GF-D8 (cell line): ENCODE measurements around the gene LAG3.
A peak's percentile ranks its signal among the peaks of the same experiment; 100 is the strongest.

ENCODE experiments used
- DNase-seq: peaks from one replicate; lab custom pipeline; 2025; lab: John Stamatoyannopoulos, UW

LAG3 gene

DNA sequence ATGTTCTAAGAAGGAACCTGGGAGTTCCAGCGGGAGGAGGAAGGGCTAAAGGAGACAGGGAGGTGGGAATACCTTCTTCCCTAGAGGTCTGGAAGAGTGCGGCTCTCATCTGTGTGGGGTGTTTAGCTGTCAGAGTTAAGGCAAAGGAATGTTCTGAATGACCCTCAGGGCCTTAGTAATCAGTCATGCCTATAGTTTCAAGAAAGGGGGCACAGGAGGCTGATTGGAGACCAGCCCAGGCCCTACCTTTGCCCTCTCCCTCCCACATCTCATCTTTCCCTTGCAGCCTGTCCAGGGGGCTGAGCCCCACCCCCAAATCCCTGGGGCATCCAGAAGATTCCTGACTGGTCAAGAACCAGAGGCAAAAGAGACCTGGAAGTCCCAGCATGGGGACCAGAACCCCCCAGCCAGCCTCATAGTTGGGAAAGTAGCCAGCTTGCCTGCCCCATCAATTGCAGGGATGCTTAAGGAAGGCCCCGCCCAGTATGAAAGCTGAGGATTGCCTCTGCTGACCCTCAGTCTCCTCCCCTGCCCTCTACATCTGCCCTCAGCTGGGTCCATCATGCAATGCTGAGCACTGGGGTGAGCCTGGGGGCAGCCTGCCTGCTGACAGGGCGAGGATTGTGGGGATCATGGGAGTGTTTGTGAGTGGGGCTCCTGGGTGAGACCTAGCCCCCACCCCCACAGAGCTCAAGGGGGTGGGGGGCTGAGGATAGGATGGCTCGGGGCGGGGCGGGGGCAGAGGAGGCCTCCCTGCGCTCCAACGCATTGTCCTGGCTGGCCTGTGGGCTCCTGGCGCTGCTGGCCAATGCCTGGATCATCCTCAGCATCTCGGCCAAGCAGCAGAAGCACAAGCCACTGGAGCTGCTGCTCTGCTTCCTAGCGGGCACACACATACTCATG is 51.1 kb downstream of the LAG3 start:
- DNase-seq, result no peak

DNA sequence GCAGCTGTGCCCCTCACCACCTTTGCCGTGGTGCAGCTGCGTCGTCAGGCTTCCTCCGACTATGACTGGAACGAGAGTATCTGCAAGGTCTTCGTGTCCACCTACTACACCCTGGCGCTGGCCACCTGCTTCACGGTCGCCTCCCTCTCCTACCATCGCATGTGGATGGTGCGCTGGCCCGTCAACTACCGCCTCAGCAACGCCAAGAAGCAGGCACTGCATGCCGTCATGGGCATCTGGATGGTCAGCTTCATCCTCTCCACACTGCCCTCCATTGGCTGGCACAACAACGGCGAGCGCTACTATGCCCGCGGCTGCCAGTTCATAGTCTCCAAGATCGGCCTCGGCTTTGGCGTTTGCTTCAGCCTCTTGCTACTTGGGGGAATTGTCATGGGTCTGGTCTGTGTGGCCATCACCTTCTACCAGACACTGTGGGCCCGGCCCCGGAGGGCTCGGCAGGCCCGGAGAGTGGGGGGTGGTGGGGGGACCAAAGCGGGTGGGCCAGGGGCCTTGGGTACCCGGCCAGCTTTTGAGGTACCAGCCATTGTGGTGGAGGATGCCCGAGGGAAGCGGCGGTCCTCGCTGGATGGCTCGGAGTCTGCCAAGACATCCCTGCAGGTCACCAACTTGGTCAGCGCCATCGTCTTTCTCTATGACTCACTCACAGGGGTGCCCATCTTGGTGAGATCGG is 51.9 kb downstream of the LAG3 start:
- no peak for DNase-seq

DNA sequence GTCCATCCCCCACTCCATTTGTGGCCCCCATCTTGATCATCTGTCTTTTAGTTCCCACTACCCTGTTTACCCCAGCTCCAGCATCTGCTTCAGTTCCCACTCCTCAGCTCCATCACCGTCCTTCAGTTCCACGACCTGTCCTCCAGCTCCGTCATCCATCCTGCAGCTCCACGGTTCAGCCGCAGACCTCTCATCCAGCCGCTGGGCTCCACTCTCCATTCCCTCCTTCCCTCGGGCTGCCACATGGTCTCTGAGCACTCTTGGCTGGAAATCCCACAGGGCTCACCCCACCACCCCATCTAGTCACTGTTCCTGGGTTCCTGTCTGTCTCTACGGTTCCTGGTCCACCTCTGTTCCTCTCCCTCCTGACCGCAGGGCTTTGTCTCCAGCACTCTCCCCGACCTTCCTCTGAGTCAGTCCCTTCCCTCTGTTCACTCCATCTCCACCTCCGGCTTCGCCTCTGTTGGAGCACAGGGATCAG is 52.6 kb downstream of the LAG3 start:
- DNase-seq, result no peak

DNA sequence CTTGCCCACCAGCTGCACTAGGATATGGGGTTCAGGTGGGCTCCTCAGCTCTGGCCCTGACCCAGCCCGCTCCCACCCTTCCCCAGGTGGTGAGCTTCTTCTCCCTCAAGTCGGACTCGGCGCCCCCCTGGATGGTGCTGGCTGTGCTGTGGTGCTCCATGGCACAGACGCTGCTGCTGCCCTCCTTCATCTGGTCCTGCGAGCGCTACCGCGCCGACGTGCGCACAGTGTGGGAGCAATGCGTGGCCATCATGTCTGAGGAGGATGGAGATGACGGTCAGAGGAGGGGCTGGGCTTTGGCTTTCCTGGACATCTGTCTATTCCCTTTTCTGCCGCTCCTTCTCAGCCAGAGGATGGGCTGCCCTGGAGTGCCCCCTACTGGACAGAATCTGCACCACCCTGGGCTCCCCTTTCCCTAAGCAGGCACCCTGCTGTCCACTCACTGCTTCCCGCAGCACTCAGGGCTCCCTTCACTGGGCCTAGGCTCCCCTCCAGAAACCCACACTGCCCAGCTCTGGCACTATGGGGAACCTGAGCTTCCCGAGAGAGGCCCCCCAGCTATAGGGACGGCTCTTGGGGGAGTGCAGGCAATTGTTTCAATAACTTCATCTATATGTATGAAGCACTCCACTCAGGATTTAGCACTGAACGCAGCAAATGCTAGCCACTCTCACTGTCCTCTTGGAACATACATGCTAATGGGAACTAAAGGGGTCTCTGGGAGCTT is 53.2 kb downstream of the LAG3 start:
- peak; percentile 22 for DNase-seq

DNA sequence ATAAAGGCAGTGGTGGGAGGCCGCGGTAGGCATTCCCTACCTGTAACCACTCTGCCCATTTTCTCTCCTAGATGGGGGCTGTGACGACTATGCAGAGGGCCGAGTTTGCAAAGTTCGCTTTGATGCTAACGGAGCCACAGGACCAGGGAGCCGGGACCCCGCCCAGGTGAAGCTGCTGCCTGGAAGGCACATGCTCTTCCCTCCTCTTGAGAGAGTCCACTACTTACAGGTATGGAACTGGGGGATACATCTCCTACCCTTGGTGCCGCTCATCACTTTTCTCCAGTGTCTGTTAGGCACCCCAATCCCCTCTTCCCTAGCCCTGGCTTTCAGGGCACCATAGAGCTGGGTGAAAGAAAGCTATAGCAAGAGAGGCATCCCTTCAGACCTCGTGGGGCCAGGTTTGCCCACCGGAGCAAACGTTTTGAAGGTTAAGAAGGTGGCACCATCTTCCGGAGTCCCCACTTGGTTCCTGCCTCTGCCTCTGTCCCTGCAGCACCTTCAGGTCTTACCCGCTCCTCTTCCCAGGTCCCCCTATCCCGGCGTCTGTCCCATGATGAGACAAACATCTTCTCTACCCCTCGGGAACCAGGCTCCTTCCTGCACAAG is 53.9 kb downstream of the LAG3 start:
- DNase-seq, result no peak

DNA sequence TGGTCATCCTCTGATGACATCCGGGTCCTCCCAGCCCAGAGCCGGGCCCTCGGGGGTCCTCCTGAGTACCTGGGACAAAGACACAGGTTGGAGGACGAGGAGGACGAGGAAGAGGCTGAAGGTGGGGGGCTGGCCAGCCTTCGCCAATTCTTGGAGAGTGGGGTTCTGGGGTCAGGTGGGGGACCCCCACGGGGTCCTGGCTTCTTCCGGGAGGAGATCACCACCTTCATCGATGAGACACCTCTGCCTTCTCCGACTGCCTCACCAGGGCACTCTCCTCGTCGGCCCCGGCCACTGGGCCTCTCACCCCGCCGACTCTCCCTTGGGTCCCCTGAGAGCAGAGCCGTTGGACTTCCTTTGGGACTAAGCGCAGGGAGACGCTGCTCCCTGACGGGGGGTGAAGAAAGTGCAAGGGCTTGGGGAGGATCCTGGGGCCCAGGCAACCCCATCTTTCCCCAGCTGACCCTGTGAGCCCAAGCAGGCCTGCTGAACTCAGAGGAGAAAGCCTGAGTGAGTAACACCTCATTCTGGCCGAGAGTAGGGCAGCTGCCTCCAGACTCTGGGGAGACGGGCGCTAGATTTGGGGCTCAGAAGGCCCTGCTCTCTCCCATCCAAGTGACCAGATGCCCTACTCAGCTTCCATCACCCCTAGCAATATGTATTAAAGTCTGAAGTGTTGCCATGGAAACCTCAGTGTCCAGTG is 54.6 kb downstream of the LAG3 start:
- DNase-seq, result no peak

DNA sequence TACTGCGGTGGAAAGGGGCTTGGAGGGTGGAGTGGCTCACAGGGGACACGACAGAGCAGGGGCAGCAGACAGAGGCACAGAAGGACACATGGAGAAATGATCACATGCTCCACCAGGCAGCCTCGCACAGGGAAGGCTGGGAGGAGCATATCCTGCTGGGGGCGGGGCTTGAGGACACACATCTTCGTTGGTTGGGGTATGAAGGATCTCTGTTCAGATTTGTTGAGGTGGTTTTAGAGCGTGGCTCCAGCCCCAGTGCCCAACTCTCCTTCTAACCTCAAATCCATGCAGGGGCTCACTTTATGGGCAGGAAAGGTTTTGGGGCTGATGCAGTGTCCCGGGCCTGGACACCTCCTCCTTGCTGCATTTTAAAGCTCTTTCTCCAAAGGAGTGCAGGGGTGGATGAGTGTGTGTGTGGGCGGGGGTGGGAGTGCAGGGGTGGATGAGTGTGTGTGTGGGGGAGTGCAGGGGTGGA is 55.2 kb downstream of the LAG3 start:
- DNase-seq, result peak; percentile 22
